HG02852 (cell line): ENCODE measurements around the gene MARVELD1.
A peak's percentile ranks its signal among the peaks of the same experiment; 100 is the strongest.
"Not testable (repeated sequence)": the region's sequence is repeated elsewhere in the genome, so short reads cannot be mapped to it uniquely, and the experiment has no call there.

Experiments
- ATAC-seq: cut with Tn5 transposase; IDR thresholded peaks from one replicate; pipeline ENCODE4 v1.9.1; 2021; ENCODE audit warnings: mild to moderate bottlenecking, moderate library complexity; ENCODE audit not compliant: unreplicated experiment

MARVELD1 gene

DNA sequence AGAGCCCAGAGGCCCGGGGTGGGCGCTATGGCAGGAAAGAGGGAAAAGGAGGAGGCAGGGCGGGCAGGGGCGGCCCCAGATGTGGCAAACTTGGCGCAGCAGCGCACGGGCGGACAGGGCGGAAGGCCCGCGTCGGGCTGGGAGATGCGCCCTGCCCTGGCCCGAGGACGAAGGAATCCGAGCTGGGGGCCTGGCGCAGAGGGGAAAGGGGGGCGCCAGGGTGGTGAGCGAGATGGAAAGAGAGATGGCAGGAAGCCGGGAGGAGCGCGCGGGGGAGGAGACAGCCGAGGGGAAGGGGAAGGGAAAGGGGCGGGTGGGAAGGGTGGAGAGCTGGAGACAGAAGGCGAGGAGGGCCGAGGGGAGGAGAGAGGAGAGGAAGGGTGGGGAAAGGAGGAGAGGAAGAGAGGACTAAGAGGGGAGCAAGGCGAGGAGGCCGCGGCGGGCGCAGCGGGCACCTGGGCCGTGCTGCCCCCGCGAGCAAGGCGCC is at the start of gene MARVELD1:
TSS of gene MARVELD1 (plus strand) at position 392 of the 487 bp plus-strand sequence. CDS start 147 bp downstream, outside the sequence.
- peak; percentile 9 for ATAC-seq

DNA sequence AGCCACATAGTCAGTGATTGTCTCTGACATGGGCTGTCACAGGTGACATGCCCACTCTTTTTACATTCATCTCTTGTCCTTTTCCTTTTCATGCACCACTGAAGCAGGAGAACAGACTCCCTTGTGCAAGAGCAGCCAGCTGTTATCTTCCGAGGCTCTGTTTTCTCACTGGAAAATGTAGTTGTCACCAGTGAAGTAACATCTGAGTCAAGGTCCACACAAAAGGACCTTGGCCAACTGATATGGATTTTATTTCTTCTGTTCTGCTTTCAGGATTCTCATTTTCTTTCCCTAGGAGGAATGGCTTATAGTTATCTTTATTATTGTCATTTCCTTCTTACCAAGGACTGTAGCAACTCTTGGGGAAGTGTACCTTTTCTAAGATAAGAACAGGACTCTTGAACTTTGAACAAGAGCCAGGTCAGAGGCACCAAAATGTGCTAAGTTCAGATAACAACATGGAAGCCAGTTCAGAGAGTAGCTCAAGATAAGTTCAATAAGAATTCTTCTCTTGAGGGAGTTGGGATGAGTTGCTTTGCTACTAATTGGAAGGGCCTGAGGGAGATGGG is 49.2 kb upstream of the MARVELD1 start:
- ATAC-seq: no peak

DNA sequence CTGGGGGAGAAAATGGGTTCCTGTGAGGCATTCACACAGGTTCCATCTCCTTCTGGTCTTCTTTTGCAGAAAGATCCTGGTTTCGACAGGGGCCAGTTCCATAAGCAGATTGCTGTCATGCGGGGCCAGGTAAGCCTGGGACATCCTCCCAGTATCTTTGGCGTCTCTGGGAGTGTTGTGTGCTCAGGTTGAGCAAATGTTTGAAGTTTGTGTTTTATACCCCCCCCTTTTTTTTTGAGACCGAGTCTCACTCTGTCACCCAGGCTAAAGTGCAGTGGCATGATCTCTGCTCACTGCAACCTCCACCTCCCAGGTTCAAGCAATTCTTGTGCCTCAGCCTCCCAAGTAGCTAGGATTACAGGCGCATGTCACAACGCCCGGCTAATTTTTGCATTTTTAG is 46.5 kb upstream of the MARVELD1 start:
- ATAC-seq: no peak

DNA sequence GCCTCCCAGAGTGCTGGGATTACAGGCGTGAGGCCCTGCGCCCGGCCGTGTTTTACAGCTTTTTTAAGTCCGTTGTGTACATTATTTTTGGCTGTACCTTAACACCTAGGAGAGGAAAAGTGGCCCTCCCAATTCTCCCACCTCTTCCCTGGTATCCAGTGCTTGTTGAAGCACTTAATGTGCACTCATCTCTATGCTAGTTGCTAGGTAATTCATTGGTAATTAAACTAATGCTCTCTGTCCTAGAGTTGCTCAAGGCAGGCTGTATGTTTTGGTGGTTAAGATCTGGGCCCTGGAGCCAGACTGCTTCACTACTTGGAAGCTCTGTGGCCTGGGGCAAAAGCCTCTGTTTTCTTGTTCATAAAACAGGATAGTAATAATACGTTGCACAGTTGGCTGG is 46.1 kb upstream of the MARVELD1 start:
- no peak for ATAC-seq

DNA sequence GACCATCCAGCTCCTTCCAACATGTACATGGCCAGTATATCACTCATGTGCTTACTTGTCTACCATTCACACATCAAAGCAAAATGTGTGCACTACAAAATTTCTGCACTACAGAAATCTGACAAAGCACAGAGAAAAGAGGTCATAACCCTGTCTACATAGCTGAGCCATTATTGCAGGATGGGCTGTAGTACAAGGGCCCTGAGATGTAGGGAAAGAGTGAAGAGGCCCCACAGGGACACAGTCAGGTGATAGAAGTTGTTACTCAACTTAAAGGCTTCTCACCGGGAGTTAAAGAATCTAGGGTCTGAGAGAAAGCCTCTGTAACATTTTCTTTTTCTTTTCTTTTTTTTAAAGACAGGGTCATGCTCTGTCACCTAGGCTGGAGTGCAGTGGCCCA is 44.0 kb upstream of the MARVELD1 start:
- ATAC-seq: no peak

DNA sequence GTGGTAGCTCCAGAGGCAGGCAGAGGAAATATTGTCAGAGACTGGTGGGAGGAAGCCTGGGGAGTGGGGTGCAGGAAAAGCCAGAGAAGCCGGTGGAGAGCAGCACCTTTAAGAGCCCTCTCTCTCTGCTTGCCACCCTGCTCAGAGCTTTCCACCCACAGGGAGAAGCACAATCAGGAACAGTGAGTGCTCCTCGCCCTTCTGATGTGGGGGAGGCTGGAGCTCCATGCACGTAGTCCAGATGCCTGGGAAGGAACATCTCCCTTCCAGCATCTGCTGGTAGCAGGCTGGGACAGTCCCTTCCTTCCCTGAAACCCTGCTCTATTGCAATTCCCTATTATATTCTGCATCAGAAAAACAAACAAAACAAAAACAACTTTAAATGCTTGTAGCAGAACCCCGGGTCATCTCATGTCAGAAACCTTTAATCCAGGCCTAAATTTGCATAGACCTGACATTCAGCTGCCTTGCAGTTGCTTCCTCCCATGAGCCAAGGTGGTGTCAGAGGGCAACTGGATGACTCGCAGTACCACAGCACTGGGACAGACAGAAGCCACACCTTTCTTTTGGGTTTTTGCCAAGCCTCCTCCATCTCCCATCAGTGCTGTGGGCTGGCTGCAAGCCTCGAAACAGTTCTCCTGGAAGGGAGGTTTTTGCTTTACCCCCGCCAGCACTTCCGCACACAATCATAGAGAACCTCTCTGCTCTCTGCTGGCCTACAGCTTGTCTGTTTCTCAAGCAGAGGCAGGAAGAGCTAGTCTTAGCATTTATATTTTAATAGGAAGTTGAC is 39.6 kb upstream of the MARVELD1 start:
- ATAC-seq: no peak

DNA sequence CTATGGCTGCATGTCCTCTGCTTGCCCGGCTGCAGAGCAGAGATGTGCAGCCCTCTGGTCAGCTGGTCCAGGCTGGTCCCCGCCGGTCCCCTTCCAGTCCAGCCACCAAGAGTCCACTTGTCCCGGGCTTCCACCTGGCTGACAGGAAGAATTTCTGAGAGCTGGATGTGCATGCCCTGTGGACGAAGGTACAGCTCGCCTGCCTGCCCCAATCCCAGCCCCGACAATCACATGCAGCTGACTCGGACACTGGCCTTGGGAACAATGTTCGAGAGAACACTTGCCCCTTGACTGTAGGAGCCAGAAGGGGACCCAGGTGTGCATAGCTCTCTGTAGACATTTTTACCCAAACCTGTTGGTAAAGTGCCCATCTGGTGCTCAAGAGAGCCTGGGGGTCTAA is 38.3 kb upstream of the MARVELD1 start:
- ATAC-seq: no peak

DNA sequence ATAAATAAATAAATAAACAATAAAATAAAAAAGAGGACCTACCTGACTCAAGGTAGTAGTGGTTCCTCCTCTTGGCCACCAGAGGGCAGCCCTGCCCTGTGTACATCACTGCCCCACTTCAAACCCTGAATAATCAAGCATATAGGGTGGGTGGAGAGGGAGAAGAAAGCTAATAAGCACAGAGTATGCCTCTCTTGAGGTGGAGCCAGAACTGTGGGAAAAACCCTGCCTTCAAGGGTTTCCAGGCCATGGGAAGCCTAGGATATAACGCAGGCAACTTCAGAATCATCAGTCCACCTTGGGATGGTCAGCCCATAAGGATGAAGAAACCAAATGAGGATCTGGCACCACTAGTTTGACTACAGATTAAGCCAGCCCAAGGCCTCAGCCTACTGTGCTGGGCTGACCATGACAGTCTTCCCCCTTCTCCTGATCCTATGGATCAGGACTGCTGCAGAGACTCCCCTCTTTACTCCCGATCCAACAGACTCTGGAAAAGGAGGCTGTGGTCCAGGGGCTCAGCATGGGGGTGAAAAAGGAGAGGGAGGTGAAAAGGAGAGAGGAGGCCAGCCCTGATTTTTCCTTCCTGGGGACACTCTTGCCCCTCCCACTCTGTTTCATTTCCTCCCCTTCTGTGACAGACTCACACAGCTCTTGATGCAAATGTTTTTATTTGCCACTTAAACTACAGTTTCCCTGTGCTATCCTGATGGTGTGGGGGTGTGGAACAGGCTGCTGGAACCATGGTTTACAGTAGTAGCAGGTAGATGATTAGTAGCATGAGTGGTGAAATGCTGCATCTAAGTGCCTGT is 36.6 kb upstream of the MARVELD1 start:
- ATAC-seq: peak; percentile 70

DNA sequence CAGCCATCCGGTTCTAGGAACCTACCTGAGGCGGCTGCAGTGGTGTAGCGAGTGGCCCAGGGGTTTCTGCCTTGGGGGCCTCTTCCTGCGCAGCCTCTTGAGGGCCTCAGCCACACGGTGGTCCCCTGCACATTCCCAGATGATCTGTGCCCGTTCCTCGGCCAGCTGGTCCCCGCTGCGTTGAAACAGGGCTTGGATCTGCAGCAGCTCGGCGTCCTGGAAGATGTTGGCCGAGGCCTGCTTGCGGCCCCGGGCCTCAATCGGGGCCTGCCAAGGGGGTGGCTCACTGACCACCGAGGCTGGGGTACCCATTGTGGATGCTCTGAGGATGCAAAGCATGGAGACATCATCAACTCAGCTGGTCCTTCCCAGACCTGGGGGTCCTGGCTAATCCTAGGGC is 33.9 kb upstream of the MARVELD1 start:
- ATAC-seq: no peak

DNA sequence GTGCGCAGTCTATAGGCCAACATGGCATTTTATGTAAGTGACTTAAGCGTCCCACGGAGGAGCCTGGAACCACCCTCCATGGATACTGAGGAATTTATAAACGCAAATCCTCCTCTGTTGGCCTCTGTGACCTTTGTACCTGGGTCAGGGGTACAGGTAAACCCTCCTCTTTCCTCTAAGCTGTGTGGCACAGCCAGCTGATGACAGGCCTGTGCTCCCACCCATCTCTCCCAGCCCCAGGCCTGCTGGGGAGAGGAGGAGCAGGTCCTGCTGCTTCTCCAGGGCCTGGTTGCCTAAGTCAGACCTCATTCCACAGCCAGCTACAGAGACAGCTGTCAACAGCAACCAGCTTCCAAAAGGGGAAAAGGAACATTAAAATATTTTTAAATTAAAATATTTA is 31.5 kb upstream of the MARVELD1 start:
- no peak for ATAC-seq

DNA sequence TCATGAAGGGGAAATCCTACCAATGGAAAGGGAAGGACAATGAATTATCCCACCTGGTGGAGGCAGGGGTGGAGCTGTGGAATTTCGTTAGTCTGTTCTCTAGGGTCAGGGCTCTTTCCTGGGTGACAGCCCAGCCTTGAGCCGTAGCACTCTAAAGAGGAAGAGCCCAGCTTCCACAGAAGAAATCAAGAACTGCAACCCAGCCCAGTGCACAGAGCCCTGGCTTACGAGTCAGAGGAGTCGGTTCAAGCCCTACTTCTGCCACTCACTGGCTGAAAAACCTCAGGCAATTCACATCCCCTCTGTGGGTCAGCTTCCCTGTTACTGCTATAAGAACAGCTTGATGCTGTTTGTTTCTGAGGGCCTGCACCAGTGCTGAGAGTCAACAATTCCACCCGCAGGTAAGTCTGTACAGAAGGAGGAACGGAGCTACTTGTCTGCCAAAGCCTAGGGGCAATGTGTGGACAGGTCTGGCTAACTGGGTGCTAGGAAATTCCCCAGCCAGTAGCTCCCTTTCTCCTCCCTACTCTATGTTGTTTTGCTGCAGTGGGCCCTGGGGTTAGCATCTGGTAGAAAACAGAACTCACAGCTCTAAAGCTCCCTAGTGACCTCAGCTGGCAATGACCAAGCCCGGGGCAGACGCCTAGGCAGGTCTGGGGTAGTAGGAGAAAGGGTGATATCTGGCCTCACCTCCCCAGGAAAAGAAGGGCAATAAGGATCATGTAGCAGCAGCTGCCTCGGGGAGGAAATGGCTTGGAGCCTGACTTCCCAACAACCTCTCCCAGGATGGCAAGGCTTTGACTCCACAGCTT is 29.8 kb upstream of the MARVELD1 start:
- ATAC-seq: no peak

DNA sequence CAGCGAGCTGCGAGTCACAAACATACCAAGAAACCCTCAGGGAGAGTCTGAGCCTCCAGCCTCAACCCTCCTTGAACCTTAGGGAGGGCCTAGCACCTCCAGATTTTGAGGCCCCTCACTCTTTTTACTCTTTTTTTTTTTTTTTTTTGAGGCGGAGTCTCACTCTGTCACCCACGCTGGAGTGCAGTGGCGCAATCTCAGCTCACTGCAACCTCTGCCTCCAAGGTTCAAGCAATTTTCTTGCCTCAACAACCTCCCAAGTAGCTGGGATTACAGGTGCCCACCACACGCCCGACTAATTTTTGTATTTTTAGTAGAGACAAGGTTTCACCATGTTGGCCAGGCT is 29.2 kb upstream of the MARVELD1 start:
- ATAC-seq: not testable (repeated sequence)

DNA sequence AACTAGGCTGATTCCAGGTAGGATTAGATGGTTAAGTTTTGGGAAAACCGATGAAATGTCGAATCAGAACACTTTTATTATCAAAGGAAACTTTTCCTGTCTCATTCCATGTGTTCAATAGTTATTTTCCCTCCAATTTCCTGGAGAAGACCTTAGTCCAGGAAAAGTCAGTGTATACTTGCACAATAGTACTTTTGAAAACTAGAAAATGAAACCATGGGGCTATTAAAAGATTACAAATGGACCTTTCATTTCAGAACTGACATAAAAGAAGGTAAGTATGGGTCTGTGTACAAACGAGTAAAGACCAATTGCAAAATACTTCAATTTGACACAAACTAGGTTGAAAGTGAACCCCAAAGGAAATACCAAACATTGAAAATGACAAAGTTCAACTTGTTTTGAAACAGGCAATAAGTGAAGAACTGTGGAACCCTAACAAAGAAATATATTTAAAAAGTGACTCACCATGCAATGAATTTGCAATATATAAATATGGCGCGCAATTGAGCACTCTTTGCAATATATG is 28.6 kb upstream of the MARVELD1 start:
- ATAC-seq: no peak

DNA sequence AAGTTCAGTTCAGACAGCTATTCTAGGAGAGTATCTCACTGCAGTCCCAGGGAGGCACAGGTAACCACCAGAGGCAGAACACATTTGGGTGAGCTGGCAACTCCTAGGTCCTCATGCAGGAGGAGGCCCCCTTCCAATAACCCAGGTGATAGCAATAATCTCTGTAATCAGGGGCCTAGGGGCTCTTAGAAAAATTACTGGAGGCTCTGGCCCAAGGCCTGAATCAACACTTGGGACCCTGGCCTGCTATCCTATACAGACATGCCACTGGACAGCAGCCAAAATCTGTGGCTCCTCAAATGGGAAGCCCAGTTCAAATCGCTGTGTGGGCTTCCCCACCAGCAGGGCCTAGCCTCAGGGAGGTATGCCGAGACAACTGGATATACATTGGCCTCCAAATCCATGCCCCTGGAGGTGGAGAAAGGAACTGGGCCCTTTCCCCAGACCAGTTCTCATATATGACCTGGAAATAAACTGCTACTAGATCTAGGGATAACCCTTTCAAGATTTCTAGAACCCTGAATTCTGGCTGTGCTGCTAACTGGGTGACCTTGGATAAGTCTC is 28.1 kb upstream of the MARVELD1 start:
- ATAC-seq: no peak

DNA sequence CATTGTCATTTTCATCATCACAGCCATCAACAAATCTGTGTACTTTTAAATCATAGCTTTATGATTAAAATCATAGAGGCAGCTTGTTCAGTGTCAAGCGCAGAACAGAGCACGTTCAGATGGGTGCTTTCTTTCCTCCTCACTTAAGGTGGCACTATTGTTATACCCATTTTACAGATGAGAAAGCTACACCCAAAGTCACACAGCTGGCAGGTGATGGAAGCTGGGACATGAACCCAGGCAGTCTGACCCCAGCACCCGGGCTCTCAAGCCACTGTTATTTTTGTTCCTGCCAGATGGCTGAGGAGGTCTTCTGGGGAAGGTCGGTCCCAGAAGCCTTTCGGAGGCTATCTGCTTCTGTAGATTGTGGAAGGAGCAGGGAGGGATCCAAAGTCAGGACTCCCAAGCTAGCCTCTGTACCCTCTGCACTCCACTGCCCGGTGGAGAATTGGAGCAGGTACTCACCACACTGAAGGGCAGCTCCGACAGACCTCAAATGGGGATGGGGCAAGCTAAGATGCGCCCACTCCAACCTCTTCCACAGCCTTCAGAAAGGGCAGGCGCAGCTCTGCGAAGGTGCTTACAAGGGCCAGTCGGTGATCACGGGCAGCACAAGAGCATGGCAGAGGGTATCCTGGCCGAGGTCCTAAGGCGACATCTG is 27.1 kb upstream of the MARVELD1 start:
- ATAC-seq: no peak

DNA sequence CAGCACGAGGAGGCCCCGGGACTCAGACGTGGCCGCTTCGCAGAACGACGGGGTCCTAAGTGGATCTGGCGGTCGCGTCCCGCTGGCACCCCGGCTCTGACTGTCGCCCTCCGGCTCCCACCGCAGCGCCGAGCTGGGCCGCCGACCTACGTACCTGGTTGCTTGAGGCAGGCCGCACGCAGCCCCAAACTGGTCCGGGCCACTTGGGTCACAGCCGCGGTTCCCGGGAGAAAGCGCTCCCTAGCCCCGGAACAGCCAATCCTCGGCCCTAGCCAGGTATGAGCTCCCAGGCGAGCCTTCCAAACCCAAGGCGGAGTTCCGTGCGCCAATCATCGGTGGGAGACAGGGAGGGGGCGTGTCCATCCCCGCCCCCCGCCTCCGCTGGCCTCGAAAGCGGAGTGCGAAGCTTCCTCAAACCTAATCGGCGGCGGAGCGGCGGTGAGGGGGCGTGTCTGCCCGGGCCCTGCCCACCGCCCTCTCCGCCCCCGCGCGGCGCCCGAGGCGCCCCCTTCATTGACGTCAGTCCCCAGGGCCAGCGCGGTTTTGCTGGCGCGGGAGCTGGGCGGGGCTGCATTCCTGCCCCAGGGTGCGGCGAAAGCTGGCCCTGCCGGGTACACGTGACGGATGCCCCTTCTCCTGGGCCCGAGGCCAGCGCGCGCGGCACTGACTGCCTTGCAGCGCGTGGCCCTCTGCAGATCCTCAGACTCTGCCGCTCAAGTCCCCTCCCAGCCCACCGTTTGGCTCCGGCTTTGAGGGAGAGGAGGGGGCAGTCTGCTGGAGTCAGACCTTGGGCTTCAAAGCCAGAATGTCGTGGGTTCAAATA is 26.4 kb upstream of the MARVELD1 start, which contains the start of gene AVPI1:
TSS of gene AVPI1 (minus strand) at position 280 of the 823 bp plus-strand sequence. CDS start 7,336 bp downstream, outside the sequence.
- peak; percentile 95 for ATAC-seq

DNA sequence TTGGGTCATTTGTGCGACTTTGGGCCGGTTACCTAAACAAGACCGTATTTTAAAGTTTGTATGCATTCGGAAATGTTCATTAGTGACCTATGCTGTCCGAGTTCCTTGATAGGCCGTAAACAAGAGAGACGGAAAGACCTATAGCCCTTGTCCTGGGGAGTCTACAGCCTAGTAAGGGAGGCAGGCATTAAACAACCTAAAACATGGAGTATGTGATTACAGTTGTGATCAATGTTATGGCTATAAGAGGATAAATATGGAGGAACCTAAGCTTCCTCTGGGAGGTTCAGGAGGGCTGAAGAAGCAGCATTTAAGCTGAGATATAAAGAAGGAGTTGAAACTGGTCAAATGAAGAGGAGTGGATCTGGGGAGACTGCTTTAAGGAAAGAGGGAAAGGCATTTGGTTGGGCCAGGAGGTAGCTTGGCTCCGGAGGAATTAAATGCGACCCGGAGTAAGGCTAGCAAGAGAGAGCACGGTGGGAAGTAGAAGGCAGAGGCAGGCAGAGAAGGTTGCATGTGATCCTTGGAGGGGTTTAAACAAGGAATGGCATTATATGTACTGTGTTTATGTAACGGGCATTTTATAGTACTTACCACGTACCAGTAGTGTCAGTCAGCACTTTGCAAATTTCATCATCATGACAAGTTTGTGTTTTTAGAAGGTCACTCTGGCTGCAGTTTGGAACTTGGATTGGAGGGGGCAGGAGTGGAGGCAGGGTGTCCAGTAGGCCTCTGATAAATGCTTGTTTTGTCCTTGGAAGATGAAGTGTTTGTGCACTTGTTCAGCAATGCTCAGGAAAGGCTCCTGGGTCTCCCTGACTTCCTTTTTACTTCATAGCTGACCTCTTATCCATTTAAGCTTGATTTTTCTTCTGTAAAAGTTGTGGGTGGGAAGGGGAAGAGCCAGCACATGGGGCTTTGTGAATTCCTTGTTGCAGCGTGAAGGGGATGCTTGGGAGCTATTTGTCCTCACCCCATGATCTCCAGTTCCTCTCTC is 25.4 kb upstream of the MARVELD1 start:
- ATAC-seq: no peak
